Measurements from ENCODE around the gene CIAPIN1. TPM values are rescaled to one million over a fixed set of nuclear protein-coding genes. Genes with fewer than 3 reads are reported as not detected.

The CIAPIN1 gene
- total and polyA plus RNA-seq, 2 of the 4 experiments (the other 2 are of a cell fraction) = 41.6 to 47.7 TPM

GRCh38 chr16:57388359-57389086 lies 58.7 kb downstream of the CIAPIN1 start:
- no peak for TF ChIP-seq USF2 (IDR thresholded peaks at IDR 0.05; ENCODE audit: low read depth, low read length)
- no peak for TF ChIP-seq CEBPB (IDR thresholded peaks at IDR 0.05; ENCODE audit: low read depth, low read length)
- TF ChIP-seq MXI1 (IDR thresholded peaks at IDR 0.05; ENCODE audit: borderline replicate concordance, low read depth, low read length) = no peak
- TF ChIP-seq POLR2A (IDR thresholded peaks at IDR 0.05; ENCODE audit: low read depth, low read length) = no peak
- no peak for TF ChIP-seq MAZ (IDR thresholded peaks at IDR 0.05; ENCODE audit: borderline replicate concordance, low read depth, low read length)
- TF ChIP-seq RFX5 (IDR thresholded peaks at IDR 0.05; ENCODE audit: low read depth, low read length) = no peak
- no peak for TF ChIP-seq FOS (IDR thresholded peaks at IDR 0.05; ENCODE audit: low read depth, low read length)
- no peak for TF ChIP-seq MAFK (IDR thresholded peaks at IDR 0.05; ENCODE audit: low read depth, low read length)
- TF ChIP-seq NFE2L2 (IDR thresholded peaks at IDR 0.05; ENCODE audit: low read depth, low read length) = no peak
- no peak for TF ChIP-seq SMC3 (IDR thresholded peaks at IDR 0.05; ENCODE audit: low read depth, low read length)
- TF ChIP-seq CTCF (conservative IDR thresholded peaks at IDR 0.05; ENCODE audit: low read depth, low read length) = no peak
- TF ChIP-seq RAD21 (IDR thresholded peaks at IDR 0.05; ENCODE audit: low read length) = no peak
- no peak for TF ChIP-seq RCOR1 (IDR thresholded peaks at IDR 0.05; ENCODE audit: insufficient replicate concordance, low read length)
- TF ChIP-seq BHLHE40 (IDR thresholded peaks at IDR 0.05; ENCODE audit: low read depth, low read length) = no peak
- no peak for TF ChIP-seq ELK1 (IDR thresholded peaks at IDR 0.05; ENCODE audit: borderline replicate concordance, low read depth, low read length)
- no peak overlapping the region for H3K4me2 ChIP-seq (ENCODE audit: low read depth, low read length)
- no peak overlapping the region for H3K56ac ChIP-seq (ENCODE audit: extremely low read depth, insufficient read depth, low read length)
- no peaks in the 10 kb centered on the region for H3K79me1 ChIP-seq (ENCODE audit: low read depth in 1 of 2, low read length in 2 of 2)
- H4K5ac ChIP-seq (ENCODE audit: low read depth, low read length) = no peak overlapping the region
- H3K27me3 ChIP-seq (ENCODE audit: control insufficient read depth, insufficient read depth, low read length) = peaks cover 37% of the 10 kb centered on the region
- H3K18ac ChIP-seq (ENCODE audit: low read depth, low read length) = no peak overlapping the region
- H2BK120ac ChIP-seq (ENCODE audit: low read depth, low read length) = no peak overlapping the region
- intact Hi-C loops (cut with micrococcal nuclease) = no loop called here
- ATAC-seq (ENCODE audit: low read depth) = no peak
- H3K4me3 ChIP-seq (ENCODE audit: insufficient read depth, low read depth, low read length) = no peak overlapping the region
- peaks cover 3% of the 10 kb centered on the region for H3K9me3 ChIP-seq (ENCODE audit: control insufficient read depth, insufficient read depth, low read length)
- H3K4me1 ChIP-seq (ENCODE audit: control insufficient read depth, insufficient read depth, low read length) = peaks cover 3% of the 10 kb centered on the region; the same call in 1 of the 2 replicates
- CTCF ChIA-PET = no interaction called here
- H3K14ac ChIP-seq (replicated peaks; ENCODE audit: low read depth, low read length) = no peak overlapping the region
- no peaks in the 10 kb centered on the region for H3K9me1 ChIP-seq (ENCODE audit: insufficient read depth, low read length)
- H2BK20ac ChIP-seq (ENCODE audit: low read depth, low read length) = no peak overlapping the region
- in situ Hi-C loops (cut with MboI; ENCODE audit: low sequenced_read_pairs) = no loop called here
- H3K9ac ChIP-seq (ENCODE audit: low read depth, low read length) = no peak overlapping the region
- H3K36me3 ChIP-seq (ENCODE audit: control insufficient read depth, insufficient read depth, low read length) = no peaks in the 10 kb centered on the region
- H3K23ac ChIP-seq (ENCODE audit: low read depth, low read length) = no peak overlapping the region
- DNase-seq = no peak
- BruUV-seq (replicated peaks) = no TSS peak
- peak overlapping the region; percentile 32 for H2AFZ ChIP-seq (replicated peaks; ENCODE audit: low read length, poor library complexity)
- H2AK5ac ChIP-seq (ENCODE audit: low read depth, low read length) = no peak overlapping the region
- H3K4ac ChIP-seq (ENCODE audit: low read depth, low read length) = no peak overlapping the region
- peak overlapping the region; percentile 77 for H2BK5ac ChIP-seq (ENCODE audit: low read depth, low read length, poor library complexity, severe bottlenecking)
- POLR2A ChIA-PET (ENCODE audit: unreplicated experiment) = no interaction called here
- no peaks in the 10 kb centered on the region for H4K20me1 ChIP-seq (ENCODE audit: insufficient read depth, low read length)
- no peak overlapping the region for H2AK9ac ChIP-seq (replicated peaks; ENCODE audit: low read depth, low read length, poor library complexity)
- no peak overlapping the region for H3K27ac ChIP-seq (ENCODE audit: insufficient read depth, low read length)
- no peak overlapping the region for H4K8ac ChIP-seq (ENCODE audit: low read depth in 2 of 2, low read length in 2 of 2)
- dilution Hi-C loops (cut with HindIII; ENCODE audit: low sequenced_read_pairs, unreplicated experiment) = no loop called here
- no peak overlapping the region for H2BK15ac ChIP-seq (ENCODE audit: low read depth, low read length)
- H4K91ac ChIP-seq (ENCODE audit: insufficient read depth, low read depth, low read length) = no peak overlapping the region
- 73% methylated on average over 4 of the region's 7 CpGs; no CpG with 5 or more reads in 1 of the 2 experiments for WGBS, 2 experiments (ENCODE audit: extremely low coverage in 2 of 2, insufficient read length in 1 of 2)
